ENCODE measurements around the gene RNPS1. TPM values are rescaled to one million over a fixed set of nuclear protein-coding genes. Genes with fewer than 3 reads are reported as not detected.

The RNPS1 gene
- total RNA-seq, 1 donor = 95.0 TPM

- TF ChIP-seq CTCF (IDR thresholded peaks at IDR 0.05; ENCODE audit: insufficient read depth, low read depth, low read length) = no peak
- H3K4me3 ChIP-seq (ENCODE audit: low read depth, low read length) = no peak overlapping the region
- DNase-seq (ENCODE audit: low read depth) = no peak
Measured at GRCh38 chr16:2287916-2288547, 20.1 kb upstream of the RNPS1 start.

DNA sequence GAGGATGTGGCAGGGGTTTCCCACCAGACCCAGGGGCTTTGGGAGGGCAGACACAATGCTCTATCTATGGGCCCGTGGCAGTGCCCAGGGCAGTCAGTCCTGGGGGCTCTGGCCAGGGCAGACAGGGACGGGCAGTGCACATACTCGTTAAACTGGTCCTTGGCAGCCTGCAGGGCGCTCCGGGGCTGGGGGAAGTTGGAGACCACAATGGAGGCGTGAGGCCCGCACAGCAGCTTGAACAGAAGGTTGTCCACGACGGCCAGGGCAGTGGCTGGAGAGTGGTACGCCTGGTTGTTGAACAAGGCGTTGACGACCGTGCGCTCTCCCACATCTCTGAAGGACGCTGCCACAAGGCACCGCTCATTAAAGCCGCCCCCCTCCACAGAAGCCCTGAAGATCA is 18.6 kb upstream of the RNPS1 start:
- no peak overlapping the region for H3K4me3 ChIP-seq (ENCODE audit: low read depth, low read length)
- TF ChIP-seq CTCF (IDR thresholded peaks at IDR 0.05; ENCODE audit: insufficient read depth, low read depth, low read length) = no peak
- DNase-seq (ENCODE audit: low read depth) = no peak

- no peak for DNase-seq (ENCODE audit: low read depth)
- TF ChIP-seq CTCF (IDR thresholded peaks at IDR 0.05; ENCODE audit: insufficient read depth, low read depth, low read length) = no peak
- H3K4me3 ChIP-seq (ENCODE audit: low read depth, low read length) = no peak overlapping the region
Measured at GRCh38 chr16:2285731-2286191, 17.8 kb upstream of the RNPS1 start.

DNA sequence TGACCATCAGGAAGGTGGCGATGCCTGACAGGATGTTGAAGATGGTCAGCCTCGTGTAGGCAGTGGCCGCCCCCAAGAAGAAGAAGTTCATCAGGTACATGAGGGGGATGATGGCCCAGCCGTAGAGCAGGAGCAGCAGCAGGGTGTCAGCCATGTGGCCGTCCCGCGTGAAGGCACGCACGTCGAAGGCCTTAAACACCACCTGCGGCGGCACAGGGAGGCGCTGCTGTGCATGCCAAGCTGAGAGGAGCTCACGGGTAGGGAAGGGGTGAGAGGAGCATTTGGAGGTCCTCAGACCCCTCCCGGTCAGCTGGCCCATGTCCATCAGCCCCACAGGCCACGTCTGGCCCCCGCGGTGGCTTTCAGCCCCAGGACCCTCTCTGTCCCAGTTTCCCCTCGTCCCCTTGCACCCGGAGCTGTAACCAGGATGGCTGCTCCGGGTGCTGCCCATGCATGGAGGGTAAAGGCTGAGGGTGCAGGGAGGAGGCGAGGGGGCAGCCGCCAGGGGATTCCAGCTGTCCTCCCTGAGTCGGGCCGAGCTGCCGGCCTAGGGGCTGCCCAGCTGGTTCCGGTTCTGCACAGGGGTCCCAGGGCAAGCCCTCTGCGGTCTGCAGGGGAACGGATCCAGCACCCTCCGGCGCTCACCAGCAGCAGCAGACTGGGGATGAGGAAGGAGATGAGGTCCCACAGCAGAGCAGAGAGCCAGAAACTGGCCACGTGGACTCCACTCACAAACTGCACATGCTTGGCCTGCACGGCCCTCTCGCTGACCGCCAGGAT is 17.1 kb upstream of the RNPS1 start:
- no peak for TF ChIP-seq CTCF (IDR thresholded peaks at IDR 0.05; ENCODE audit: insufficient read depth, low read depth, low read length)
- H3K4me3 ChIP-seq (ENCODE audit: low read depth, low read length) = no peak overlapping the region
- DNase-seq (ENCODE audit: low read depth) = no peak

GRCh38 chr16:2284001-2284770 is 16.3 kb upstream of the RNPS1 start:
- no peak overlapping the region for H3K4me3 ChIP-seq (ENCODE audit: low read depth, low read length)
- DNase-seq (ENCODE audit: low read depth) = no peak
- no peak for TF ChIP-seq CTCF (IDR thresholded peaks at IDR 0.05; ENCODE audit: insufficient read depth, low read depth, low read length)

- H3K4me3 ChIP-seq (ENCODE audit: low read depth, low read length) = no peak overlapping the region
- TF ChIP-seq CTCF (IDR thresholded peaks at IDR 0.05; ENCODE audit: insufficient read depth, low read depth, low read length) = no peak
- DNase-seq (ENCODE audit: low read depth) = no peak
Measured at GRCh38 chr16:2282866-2283555, 15.1 kb upstream of the RNPS1 start.
